Mucosa of descending colon (tissue), 3 donors: Measurements from ENCODE around the gene SLF2. TPM values are rescaled to one million over a fixed set of nuclear protein-coding genes. Genes with fewer than 3 reads are reported as not detected.
"Not testable (repeated sequence)": the region's sequence is repeated elsewhere in the genome, so short reads cannot be mapped to it uniquely, and the experiment has no call there.

ENCODE experiments used
- ATAC-seq: fragments of 200-7000 bp; cut with Tn5 transposase; one replicate; pipeline ENCODE4 v1.9.1; 2020; ENCODE audit warnings: mild to moderate bottlenecking, moderate library complexity
- DNase-seq, 3 donors: peaks; one replicate each; pipeline ENCODE4 v3.0.0-alpha.2; 2020
- H3K36me3 ChIP-seq: fragments of 200-600 bp; one replicate; pipeline ENCODE4 v1.8.0; 2021; ENCODE audit warnings: low read depth, mild to moderate bottlenecking
- H3K4me1 ChIP-seq: fragments of 200-600 bp; one replicate; pipeline ENCODE4 v1.8.0; 2021; ENCODE audit warnings: low read depth, mild to moderate bottlenecking
- H3K4me3 ChIP-seq: fragments of 200-600 bp; one replicate; pipeline ENCODE4 v1.8.0; 2021; ENCODE audit warnings: mild to moderate bottlenecking
- H3K9me3 ChIP-seq: fragments of 200-600 bp; one replicate; pipeline ENCODE4 v1.8.0; 2021; ENCODE audit warnings: mild to moderate bottlenecking
- CTCF ChIP-seq: fragments of 200-600 bp; IDR thresholded peaks from one replicate; pipeline ENCODE4 v1.8.0; 2022; ENCODE audit warnings: antibody characterized with exemption, mild to moderate bottlenecking
- intact Hi-C, 2 donors: fragments of 100-400 bp; cut with DNase I in 1 of 2; cut with micrococcal nuclease in 1 of 2; formaldehyde crosslinking; loops; one replicate each; pipeline versions ENCODE4 v1.11.0 to v1.11.1; 2022; cut with DNase I, micrococcal nuclease
- total RNA-seq, 3 donors: library from RNA; stranded (reverse); fragmentation: NEBNext Ultra II Directional in 2 of 3; extraction: Animal tissue kit (Norgen Biotek cat#: 25700) in 2 of 3; gene quantifications; one replicate each; pipeline versions ENCODE4 v1.2.1 to v1.2.4, GENCODE V29; 2021 to 2023
- donor health status: DM: no; HTN: no; CAD: no; lungs with moderate emphysema.
- donor health status: DM: no; HTN: no; CAD: no.
- donor health status: DM: no; HTN: yes; CAD: no.

SLF2 gene
- total RNA-seq, 3 donors from 2014 or later: 23.0 to 31.1 (median 27.5) TPM

DNA sequence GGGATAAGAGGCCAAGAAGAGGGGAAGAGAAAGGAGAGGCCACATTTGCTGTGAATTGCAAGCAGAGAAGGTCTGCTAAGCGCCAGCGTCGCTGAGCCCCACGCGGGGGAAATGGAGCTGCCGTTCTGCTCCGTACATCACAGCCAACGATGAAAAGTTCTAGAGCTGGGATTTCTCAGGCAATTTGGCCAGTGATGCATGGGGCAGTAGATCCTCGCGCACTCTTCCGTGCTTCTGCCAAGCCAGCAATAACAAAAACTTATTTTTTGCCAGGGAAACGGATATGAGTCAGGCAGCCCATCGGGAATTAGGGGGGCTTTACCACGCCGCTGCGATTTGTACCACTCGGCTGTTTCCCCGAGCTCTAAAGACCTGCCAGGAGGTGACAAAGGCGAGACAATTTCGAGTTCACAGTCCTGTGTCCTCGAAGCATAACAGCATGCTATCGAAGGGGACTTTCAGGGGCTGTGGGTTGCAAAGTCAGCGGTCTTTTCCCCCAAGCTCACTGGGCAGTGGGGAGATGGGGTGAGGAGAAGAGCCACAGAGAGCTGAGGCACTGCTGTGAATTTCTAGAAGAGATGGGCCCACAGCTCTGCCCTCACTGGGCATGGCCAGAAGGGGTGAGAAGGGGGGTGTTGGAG is 30.0 kb upstream of the SLF2 start:
- intact Hi-C loops: no loop called here
- Histone ChIP-seq H3K9me3 (no peaks in the 10 kb centered on the region), H3K4me1 (peaks cover 4% of the 10 kb centered on the region), H3K4me3 (no peak overlapping the region), H3K36me3 (no peaks in the 10 kb centered on the region)
- DNase-seq (no peak), ATAC-seq (no peak)
- no peak for TF ChIP-seq CTCF

GRCh38 chr10:100883312-100883821 is 29.4 kb upstream of the SLF2 start:
- no peak for TF ChIP-seq CTCF
- Histone ChIP-seq H3K4me1 (peaks cover 4% of the 10 kb centered on the region), H3K9me3 (no peaks in the 10 kb centered on the region), H3K36me3 (no peaks in the 10 kb centered on the region), H3K4me3 (no peak overlapping the region)
- intact Hi-C loops: no loop called here
- DNase-seq: no peak
- no peak for ATAC-seq

DNA sequence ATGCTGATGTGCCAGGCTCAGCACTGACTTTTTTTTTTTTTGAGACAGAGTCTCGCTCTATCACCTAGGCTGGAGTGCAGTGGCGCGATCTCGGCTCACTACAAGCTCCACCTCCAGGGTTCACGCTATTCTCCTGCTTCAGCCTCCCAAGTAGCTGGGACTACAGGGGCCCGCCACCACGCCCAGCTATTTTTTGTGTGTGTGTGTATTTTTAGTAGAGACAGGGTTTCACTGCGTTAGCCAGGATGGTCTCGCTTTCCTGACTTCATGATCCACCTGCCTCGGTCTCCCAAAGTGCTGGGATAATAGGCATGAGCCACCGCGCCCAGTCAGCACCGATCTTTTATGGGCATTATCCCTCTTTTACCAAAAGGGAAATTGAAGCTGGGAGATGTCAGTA is 27.2 kb upstream of the SLF2 start:
- ATAC-seq, H3K4me1 ChIP-seq, DNase-seq, H3K9me3 ChIP-seq, intact Hi-C loops, H3K4me3 ChIP-seq, H3K36me3 ChIP-seq: not testable (repeated sequence)

GRCh38 chr10:100886091-100886490 is 26.7 kb upstream of the SLF2 start:
- no peak for TF ChIP-seq CTCF
- ATAC-seq: no peak
- intact Hi-C loops: no loop called here
- H3K9me3 ChIP-seq: no peaks in the 10 kb centered on the region
- DNase-seq: no peak
- H3K4me3 ChIP-seq: no peak overlapping the region
- no peaks in the 10 kb centered on the region for H3K4me1 ChIP-seq
- no peaks in the 10 kb centered on the region for H3K36me3 ChIP-seq

DNA sequence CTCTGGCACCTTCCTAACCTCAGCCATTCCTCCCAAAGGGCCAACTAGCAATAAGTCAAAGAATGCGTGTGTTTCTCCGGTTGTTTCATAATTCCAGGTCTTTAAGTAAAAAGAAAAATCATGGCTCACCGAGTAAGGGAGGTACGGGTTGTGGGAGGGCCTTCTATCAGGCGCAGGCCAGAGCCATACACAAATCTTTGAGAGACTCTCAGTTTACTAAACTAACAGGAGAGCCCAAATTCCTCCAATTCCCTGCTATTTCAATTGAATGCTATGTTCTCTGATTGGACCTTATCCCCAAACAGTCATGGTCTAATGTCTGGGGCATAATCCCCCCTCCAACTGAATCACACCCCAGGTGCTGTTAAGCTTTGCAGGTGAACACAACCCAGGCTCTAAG is 26.2 kb upstream of the SLF2 start:
- H3K4me1 ChIP-seq: no peaks in the 10 kb centered on the region
- no peak for TF ChIP-seq CTCF
- DNase-seq (no peak), ATAC-seq (no peak)
- no peaks in the 10 kb centered on the region for H3K36me3 ChIP-seq
- intact Hi-C loops: no loop called here
- H3K9me3 ChIP-seq: no peaks in the 10 kb centered on the region
- no peak overlapping the region for H3K4me3 ChIP-seq

DNA sequence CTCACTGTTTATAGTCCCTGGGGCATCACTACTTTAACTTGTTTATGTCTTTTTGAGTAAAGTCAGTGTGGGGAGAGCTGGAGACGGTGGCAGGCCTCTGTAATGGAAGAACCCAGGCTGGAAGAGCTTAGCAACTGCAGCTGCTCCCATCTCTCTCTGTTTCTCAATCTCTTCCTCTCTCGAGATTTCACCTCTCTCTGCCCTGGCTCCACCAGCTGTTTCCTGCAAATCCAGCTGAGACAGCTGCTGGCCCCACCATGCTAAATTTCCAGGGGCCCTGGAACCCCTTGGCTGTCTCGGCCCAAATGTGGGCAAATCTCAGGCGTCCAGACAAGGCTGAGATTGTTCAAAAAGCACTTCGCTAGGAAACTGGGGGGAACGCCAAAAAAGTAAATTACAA is 25.8 kb upstream of the SLF2 start:
- no peak for TF ChIP-seq CTCF
- DNase-seq (no peak), ATAC-seq (no peak)
- H3K4me3 ChIP-seq: no peak overlapping the region
- no peaks in the 10 kb centered on the region for H3K36me3 ChIP-seq
- no peaks in the 10 kb centered on the region for H3K4me1 ChIP-seq
- intact Hi-C loops: no loop called here
- no peaks in the 10 kb centered on the region for H3K9me3 ChIP-seq
